ENCODE results near the gene CAMKMT.

The CAMKMT gene

DNA sequence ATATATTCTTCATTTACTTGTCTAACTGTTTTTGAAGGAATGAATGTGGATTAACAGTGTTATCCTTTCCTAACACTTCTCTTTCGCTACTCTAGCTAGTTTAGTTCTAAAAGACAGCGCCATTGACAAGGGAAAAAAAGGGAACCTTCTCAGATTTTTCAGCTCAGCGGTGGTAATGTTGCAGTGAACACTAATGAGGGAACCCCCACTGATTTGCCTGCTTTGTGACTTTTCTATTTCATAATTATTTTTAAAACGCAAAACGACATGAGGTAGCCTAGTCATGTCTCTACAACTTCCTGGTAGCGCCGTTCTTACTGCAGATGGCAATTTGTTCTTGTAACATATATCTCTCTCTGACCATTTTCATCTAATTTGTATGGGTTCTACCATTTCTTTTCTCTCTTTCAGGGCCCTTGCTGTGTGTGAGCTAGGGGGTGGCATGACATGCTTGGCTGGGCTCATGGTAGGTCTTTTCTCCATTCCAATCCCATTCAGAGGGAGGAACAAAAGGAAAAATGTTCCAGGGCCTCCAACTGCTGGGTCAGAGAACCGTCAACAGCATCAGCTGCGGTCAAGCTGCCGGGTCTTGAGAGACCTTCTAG is 344.2 kb downstream of the CAMKMT start:
- H3K9ac ChIP-seq (ENCODE audit: low read length), result no peak overlapping the region
- H3K36me3 ChIP-seq (ENCODE audit: control insufficient read depth, insufficient read depth, low read length, severe bottlenecking), result no peaks in the 10 kb centered on the region
- H3K4me3 ChIP-seq (ENCODE audit: low read length), result no peak overlapping the region
- no peak for DNase-seq (ENCODE audit: low read depth)
- no peaks in the 10 kb centered on the region for H3K4me1 ChIP-seq (ENCODE audit: control insufficient read depth, insufficient read depth, low read length)
- no peaks in the 10 kb centered on the region for H3K27me3 ChIP-seq (replicated peaks; ENCODE audit: control insufficient read depth, insufficient read depth, low read length)
- no peaks in the 10 kb centered on the region for H3K9me3 ChIP-seq (ENCODE audit: control insufficient read depth, low read length)

DNA sequence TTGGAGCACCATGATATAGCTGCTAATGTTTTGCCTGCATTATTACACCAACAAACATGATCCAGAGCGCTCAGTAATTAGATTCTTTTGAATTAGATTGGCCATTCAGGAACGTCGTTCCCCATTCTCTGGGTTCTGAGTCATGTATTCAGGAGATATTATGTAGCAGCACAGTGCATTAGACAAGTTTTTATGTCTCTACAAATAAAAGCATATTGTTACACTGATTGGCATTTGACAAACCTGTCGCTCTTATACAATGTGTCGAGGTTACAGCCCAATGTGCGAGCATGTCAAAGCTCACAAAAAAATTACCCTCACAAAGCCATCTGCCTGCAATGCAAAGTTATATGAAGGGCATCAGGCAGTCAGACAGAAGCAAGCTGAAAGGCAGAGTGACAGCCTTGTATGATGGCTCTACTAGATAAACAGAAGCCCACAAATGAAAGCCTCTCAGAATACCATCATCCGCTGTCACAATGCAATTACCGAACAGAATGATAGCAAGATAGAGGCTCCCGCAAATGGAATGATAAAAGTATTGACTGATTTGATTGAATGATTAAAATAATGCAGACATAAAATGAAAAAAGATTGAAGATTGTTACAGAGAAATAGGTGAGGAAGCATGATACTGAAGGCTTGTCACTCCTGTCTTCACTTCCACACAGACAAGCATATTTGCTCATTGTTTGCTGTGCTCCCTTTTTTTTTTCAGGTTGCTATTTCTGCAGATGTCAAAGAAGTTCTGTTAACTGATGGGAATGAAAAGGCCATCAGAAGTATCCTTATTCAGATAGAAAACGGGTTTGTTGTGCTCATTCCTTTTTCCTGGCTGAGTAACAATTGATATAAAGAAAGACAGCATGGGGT is 345.2 kb downstream of the CAMKMT start:
- Histone ChIP-seq H3K36me3 (ENCODE audit: control insufficient read depth, insufficient read depth, low read length, severe bottlenecking) (no peaks in the 10 kb centered on the region), H3K27me3 (replicated peaks; ENCODE audit: control insufficient read depth, insufficient read depth, low read length) (no peaks in the 10 kb centered on the region), H3K9me3 (ENCODE audit: control insufficient read depth, low read length) (no peaks in the 10 kb centered on the region), H3K4me1 (ENCODE audit: control insufficient read depth, insufficient read depth, low read length) (no peaks in the 10 kb centered on the region), H3K9ac (ENCODE audit: low read length) (no peak overlapping the region), H3K4me3 (ENCODE audit: low read length) (no peak overlapping the region)
- no peak for DNase-seq (ENCODE audit: low read depth)

DNA sequence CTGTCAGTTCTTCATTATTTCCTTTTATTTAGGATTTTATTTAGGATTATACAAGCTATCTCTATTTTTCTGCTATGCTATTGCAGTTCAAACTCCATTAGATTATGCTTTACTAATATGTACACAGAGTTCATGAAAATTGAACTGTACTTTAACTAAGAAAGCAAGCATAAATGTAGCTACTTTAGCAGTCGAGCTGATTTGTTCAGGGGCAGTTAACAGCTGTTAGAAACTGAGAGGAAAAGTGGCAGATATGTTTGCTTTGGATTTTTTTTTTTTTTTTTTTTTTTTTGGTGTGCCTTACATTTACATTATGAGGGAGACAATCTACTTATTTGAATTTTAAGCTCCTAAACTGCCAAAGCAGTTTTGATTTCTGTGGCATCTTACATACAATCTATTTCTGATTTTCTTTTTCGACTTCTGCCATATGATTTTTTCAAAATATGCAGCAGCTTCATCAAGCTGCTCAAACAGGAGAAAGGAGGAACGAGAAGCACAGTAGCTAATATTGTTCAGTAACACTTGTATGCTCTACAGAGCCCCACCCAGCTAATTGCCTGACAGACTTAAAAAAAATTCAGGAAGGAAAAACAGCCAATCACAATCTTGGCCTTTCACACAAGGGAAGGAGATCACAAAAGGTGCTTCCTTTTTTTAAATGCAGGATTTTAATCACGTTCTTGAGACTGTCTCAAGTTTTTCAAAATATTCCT is 346.4 kb downstream of the CAMKMT start:
- DNase-seq (ENCODE audit: low read depth), result no peak
- Histone ChIP-seq H3K36me3 (ENCODE audit: control insufficient read depth, insufficient read depth, low read length, severe bottlenecking) (no peaks in the 10 kb centered on the region), H3K4me1 (ENCODE audit: control insufficient read depth, insufficient read depth, low read length) (no peaks in the 10 kb centered on the region), H3K4me3 (ENCODE audit: low read length) (no peak overlapping the region), H3K9ac (ENCODE audit: low read length) (no peak overlapping the region), H3K9me3 (ENCODE audit: control insufficient read depth, low read length) (no peaks in the 10 kb centered on the region), H3K27me3 (replicated peaks; ENCODE audit: control insufficient read depth, insufficient read depth, low read length) (no peaks in the 10 kb centered on the region)

DNA sequence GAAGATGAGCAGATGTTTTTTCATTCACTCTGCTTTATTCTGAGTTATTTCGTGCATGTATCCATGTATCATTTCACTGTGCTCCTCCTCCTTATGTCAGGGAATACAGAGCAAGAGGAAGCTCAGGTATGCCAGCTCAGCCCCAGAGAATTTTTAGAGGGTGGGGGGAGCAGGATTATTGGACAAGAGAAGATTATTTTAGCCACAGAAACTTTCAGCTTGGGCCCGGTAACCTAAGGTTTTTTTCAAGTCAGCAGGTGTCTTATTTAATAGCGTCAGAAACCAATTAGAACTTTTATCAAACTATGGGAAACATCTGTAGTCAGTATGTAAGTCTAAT is 346.9 kb downstream of the CAMKMT start:
- H3K36me3 ChIP-seq (ENCODE audit: control insufficient read depth, insufficient read depth, low read length, severe bottlenecking), result no peaks in the 10 kb centered on the region
- H3K27me3 ChIP-seq (replicated peaks; ENCODE audit: control insufficient read depth, insufficient read depth, low read length), result no peaks in the 10 kb centered on the region
- H3K9me3 ChIP-seq (ENCODE audit: control insufficient read depth, low read length), result no peaks in the 10 kb centered on the region
- H3K4me1 ChIP-seq (ENCODE audit: control insufficient read depth, insufficient read depth, low read length), result no peaks in the 10 kb centered on the region
- DNase-seq (ENCODE audit: low read depth), result no peak
- H3K4me3 ChIP-seq (ENCODE audit: low read length), result no peak overlapping the region
- H3K9ac ChIP-seq (ENCODE audit: low read length), result no peak overlapping the region

DNA sequence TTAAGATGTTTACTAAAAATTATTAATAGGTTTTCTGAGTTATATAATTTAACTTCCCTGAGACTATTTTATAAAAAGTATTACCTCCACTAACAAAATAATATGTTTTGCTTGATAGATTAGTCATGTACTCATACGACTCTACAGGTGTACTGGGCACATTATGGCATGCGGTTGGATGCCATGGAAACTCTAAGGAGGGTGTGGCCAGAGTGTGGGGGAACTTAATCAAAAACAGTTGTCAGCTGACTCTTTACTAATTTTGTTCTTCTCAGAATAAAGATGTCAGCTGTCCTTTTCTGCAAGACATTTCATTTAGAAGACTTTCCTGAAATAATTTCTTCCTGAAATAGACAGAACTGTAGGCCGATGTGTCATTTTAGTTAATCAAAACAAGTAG is 351.4 kb downstream of the CAMKMT start:
- Histone ChIP-seq H3K4me3 (ENCODE audit: low read length) (no peak overlapping the region), H3K9ac (ENCODE audit: low read length) (no peak overlapping the region), H3K4me1 (ENCODE audit: control insufficient read depth, insufficient read depth, low read length) (peaks cover 9% of the 10 kb centered on the region), H3K27me3 (replicated peaks; ENCODE audit: control insufficient read depth, insufficient read depth, low read length) (no peaks in the 10 kb centered on the region), H3K36me3 (ENCODE audit: control insufficient read depth, insufficient read depth, low read length, severe bottlenecking) (no peaks in the 10 kb centered on the region), H3K9me3 (ENCODE audit: control insufficient read depth, low read length) (no peaks in the 10 kb centered on the region)
- DNase-seq (ENCODE audit: low read depth), result no peak

DNA sequence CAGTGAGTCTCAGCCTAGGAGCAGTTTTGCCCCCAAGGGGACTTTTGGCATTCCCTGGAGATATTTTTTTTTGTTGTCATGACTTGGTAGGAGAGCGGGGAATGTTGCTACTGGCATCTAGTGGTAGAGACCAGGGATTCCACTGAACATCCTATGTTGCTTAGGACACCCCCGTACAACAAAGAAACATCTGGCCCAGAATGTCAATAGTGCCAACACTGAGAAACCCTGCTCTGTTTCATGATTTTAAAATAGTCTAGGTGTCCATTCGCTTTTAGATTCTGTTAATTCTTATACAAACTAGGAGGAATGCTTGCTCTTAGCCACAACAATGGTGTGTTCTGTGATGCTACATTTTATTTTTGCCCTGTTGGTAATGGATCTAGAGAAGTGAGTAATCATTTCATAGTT is 353.9 kb downstream of the CAMKMT start:
- Histone ChIP-seq H3K4me3 (ENCODE audit: low read length) (no peak overlapping the region), H3K9ac (ENCODE audit: low read length) (no peak overlapping the region), H3K9me3 (ENCODE audit: control insufficient read depth, low read length) (no peaks in the 10 kb centered on the region), H3K36me3 (ENCODE audit: control insufficient read depth, insufficient read depth, low read length, severe bottlenecking) (no peaks in the 10 kb centered on the region), H3K27me3 (replicated peaks; ENCODE audit: control insufficient read depth, insufficient read depth, low read length) (no peaks in the 10 kb centered on the region), H3K4me1 (ENCODE audit: control insufficient read depth, insufficient read depth, low read length) (peaks cover 9% of the 10 kb centered on the region)
- DNase-seq (ENCODE audit: low read depth), result peak; percentile 59

DNA sequence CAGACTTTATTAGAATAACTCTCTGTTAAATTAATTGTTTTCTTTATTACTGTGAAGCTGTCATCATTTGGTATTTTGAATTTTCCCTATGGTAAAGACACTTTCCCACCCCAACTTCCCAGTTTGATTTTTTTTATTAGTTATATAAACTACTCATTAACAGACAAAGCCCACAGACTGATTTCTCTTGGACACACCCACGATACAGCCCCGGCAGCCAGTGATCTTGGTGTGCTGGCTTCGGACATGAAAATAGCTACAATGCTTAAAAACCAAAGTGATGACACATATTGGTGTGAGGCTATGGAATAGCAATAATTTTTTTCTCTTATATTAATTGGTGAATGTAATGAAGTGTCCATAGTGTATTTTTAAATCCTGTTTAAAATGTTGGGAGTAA is 354.4 kb downstream of the CAMKMT start:
- H3K4me1 ChIP-seq (ENCODE audit: control insufficient read depth, insufficient read depth, low read length), result peaks cover 9% of the 10 kb centered on the region
- H3K36me3 ChIP-seq (ENCODE audit: control insufficient read depth, insufficient read depth, low read length, severe bottlenecking), result no peaks in the 10 kb centered on the region
- H3K9me3 ChIP-seq (ENCODE audit: control insufficient read depth, low read length), result no peaks in the 10 kb centered on the region
- DNase-seq (ENCODE audit: low read depth), result no peak
- H3K9ac ChIP-seq (ENCODE audit: low read length), result no peak overlapping the region
- no peak overlapping the region for H3K4me3 ChIP-seq (ENCODE audit: low read length)
- H3K27me3 ChIP-seq (replicated peaks; ENCODE audit: control insufficient read depth, insufficient read depth, low read length), result no peaks in the 10 kb centered on the region

DNA sequence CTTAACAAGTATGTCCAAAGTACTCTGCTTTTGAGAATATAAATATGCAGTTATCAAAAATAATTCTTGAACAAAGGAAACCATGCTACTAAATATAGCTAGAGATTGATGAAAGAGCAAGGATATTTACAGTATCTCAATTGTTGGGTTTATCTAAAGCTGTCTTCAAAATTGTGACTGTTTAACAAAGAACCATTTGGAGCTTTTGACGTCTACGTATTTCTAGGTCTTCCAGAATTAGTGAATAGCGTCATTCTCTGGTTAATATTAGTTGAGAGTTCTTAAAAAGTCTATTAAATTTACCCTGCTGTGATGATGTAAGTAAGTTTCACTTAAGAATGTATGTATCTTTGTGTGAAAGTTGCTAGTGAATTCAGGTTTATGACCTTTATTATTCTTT is 356.7 kb downstream of the CAMKMT start:
- peaks cover 17% of the 10 kb centered on the region for H3K4me1 ChIP-seq (ENCODE audit: control insufficient read depth, insufficient read depth, low read length)
- H3K9ac ChIP-seq (ENCODE audit: low read length), result no peak overlapping the region
- H3K4me3 ChIP-seq (ENCODE audit: low read length), result no peak overlapping the region
- H3K27me3 ChIP-seq (replicated peaks; ENCODE audit: control insufficient read depth, insufficient read depth, low read length), result no peaks in the 10 kb centered on the region
- no peaks in the 10 kb centered on the region for H3K36me3 ChIP-seq (ENCODE audit: control insufficient read depth, insufficient read depth, low read length, severe bottlenecking)
- no peaks in the 10 kb centered on the region for H3K9me3 ChIP-seq (ENCODE audit: control insufficient read depth, low read length)
- DNase-seq (ENCODE audit: low read depth), result no peak

DNA sequence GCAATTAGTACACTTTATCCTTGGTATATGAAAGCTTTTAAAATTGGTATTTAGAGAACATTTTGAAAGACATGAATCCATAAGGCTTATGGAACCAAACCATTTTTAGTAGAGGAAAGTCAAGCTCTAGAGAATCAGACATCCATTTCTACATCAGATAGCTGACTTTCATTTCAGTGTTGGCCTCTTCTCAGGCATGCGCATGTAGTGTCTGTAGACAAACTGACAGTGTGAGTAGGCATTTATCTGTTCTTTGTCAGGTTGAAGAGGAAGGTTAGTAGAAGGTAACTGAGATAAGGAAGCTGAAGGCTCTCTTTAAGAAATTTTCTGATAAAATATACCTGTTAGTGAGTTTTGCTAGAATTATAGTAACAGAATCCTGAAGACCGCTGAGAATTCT is 357.8 kb downstream of the CAMKMT start:
- Histone ChIP-seq H3K36me3 (ENCODE audit: control insufficient read depth, insufficient read depth, low read length, severe bottlenecking) (no peaks in the 10 kb centered on the region), H3K27me3 (replicated peaks; ENCODE audit: control insufficient read depth, insufficient read depth, low read length) (no peaks in the 10 kb centered on the region), H3K9me3 (ENCODE audit: control insufficient read depth, low read length) (no peaks in the 10 kb centered on the region), H3K9ac (ENCODE audit: low read length) (no peak overlapping the region), H3K4me3 (ENCODE audit: low read length) (no peak overlapping the region), H3K4me1 (ENCODE audit: control insufficient read depth, insufficient read depth, low read length) (peaks cover 17% of the 10 kb centered on the region)
- DNase-seq (ENCODE audit: low read depth), result no peak

DNA sequence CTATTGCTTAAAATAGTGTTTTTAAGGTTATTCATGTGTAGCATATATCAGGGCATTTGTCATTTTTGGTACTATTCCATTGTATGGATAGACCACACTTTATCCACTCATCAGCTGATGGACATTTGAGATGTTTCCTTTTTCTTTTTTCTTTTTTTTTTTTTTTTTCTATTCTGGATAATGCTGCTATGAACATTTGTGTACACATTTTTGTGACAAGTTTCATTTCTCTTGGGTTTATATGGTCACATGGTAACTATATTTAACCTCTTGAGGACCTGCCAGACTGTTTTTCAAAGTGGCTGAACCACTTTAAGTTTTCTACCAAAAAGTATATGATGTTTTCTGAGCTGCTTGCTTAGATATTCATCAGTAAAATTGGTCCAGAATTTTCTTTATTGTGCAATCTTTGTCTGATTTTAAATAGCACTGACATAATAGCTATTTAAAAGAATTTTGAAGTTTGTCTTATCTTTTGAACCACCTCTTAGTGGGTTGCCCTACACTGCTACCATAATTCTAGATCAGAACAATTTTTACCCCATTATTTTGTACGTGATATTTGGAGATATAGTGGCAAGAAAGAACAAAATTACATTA is 360.4 kb downstream of the CAMKMT start:
- no peaks in the 10 kb centered on the region for H3K36me3 ChIP-seq (ENCODE audit: control insufficient read depth, insufficient read depth, low read length, severe bottlenecking)

DNA sequence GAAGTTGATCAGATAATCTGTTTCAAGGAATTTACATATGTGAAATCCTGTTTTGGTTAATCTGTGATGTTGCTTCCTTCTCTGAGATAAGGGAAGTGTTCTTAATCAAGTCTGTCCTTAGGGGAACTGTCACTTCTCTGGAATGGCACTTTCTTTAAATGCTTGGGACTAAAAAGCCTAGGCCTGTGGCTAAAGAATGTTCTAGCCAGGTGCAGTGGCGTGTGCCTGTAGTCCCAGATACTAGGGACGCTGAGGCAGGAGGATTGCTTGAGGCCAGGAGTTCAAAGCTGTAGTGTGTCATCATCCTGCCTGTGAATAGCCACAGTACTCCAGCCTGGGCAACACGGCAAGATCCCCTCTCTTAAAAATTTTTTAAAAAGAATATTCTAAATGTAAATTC is 362.2 kb downstream of the CAMKMT start:
- Histone ChIP-seq H3K36me3 (ENCODE audit: control insufficient read depth, insufficient read depth, low read length, severe bottlenecking) (no peaks in the 10 kb centered on the region), H3K9ac (ENCODE audit: low read length) (no peak overlapping the region), H3K4me3 (ENCODE audit: low read length) (no peak overlapping the region), H3K27me3 (replicated peaks; ENCODE audit: control insufficient read depth, insufficient read depth, low read length) (no peaks in the 10 kb centered on the region), H3K4me1 (ENCODE audit: control insufficient read depth, insufficient read depth, low read length) (peaks cover 7% of the 10 kb centered on the region), H3K9me3 (ENCODE audit: control insufficient read depth, low read length) (no peaks in the 10 kb centered on the region)
- DNase-seq (ENCODE audit: low read depth), result no peak

More for the DNA sequence above, 360.4 kb downstream of the CAMKMT start:
- H3K9me3 ChIP-seq (ENCODE audit: control insufficient read depth, low read length), result no peaks in the 10 kb centered on the region
- H3K4me3 ChIP-seq (ENCODE audit: low read length), result no peak overlapping the region
- H3K27me3 ChIP-seq (replicated peaks; ENCODE audit: control insufficient read depth, insufficient read depth, low read length), result no peaks in the 10 kb centered on the region
- DNase-seq (ENCODE audit: low read depth), result peak; percentile 59
- H3K4me1 ChIP-seq (ENCODE audit: control insufficient read depth, insufficient read depth, low read length), result peaks cover 7% of the 10 kb centered on the region
- H3K9ac ChIP-seq (ENCODE audit: low read length), result no peak overlapping the region
